Endothelial cell of umbilical vein (primary cell): ENCODE data around the gene COL23A1. TPM values are rescaled to one million over a fixed set of nuclear protein-coding genes. Genes with fewer than 3 reads are reported as not detected.

Experiments
- BruUV-seq: library from RNA; stranded (reverse); fragments of 400-500 nt; replicated peaks from 2 replicates; lab custom pipeline; 2021; lab: Mats Ljungman, UMichigan
- CTCF ChIA-PET: fragments of 300-600, 350-600 bp; sonication (Branson Sonifier 250); formaldehyde crosslinking; loops from one replicate; lab custom pipeline; 2021; ENCODE audit warnings: antibody characterized with exemption, inconsistent platforms; lab: Charles Lee
- POLR2A ChIA-PET: fragments of 300-600, 350-600 bp; sonication (Branson Sonifier 250); formaldehyde crosslinking; loops from one replicate; lab custom pipeline; 2021; ENCODE audit warnings: antibody characterized with exemption, inconsistent platforms; lab: Charles Lee
- DNase-seq: peaks from one replicate; pipeline ENCODE4 v3.0.0-alpha.2; 2011; ENCODE audit warnings: low read depth, low spot score
- FAIRE-seq: peaks from 2 replicates; lab custom pipeline; 2011; peaks lifted over from hg19 to GRCh38; lab: Jason Lieb, UNC
- H2AFZ ChIP-seq: 2 replicates; pipeline ENCODE4 v1.6.0; 2012; ENCODE audit warnings: low read depth, low read length, control low read depth, inconsistent platforms
- H3K27ac ChIP-seq: 2 replicates; pipeline ENCODE4 v1.5.1; 2011; ENCODE audit warnings: low read depth, mild to moderate bottlenecking, control low read depth, low read length, moderate library complexity; ENCODE audit not compliant: insufficient read depth
- H3K27me3 ChIP-seq, 2 experiments: 2 replicates each; pipeline versions ENCODE4 v1.6.0 to v1.6.1; 2011; ENCODE audit warnings: low read length in 2 of 2, mixed read lengths in 1 of 2; ENCODE audit not compliant: control insufficient read depth in 2 of 2, insufficient read depth in 2 of 2
- H3K36me3 ChIP-seq, 2 experiments: 2 replicates in 1 of 2; 3 replicates in 1 of 2; pipeline ENCODE4 v1.5.1; 2011; ENCODE audit warnings: low read length in 2 of 2, mild to moderate bottlenecking in 1 of 2, moderate library complexity in 1 of 2; ENCODE audit not compliant: control insufficient read depth in 2 of 2, insufficient read depth in 2 of 2; ENCODE audit errors: extremely low read depth in 1 of 2
- H3K4me1 ChIP-seq: 3 replicates; pipeline ENCODE4 v1.5.1; 2011; ENCODE audit warnings: mild to moderate bottlenecking, low read length; ENCODE audit not compliant: control insufficient read depth, insufficient read depth; ENCODE audit errors: extremely low read depth
- H3K4me2 ChIP-seq: 2 replicates; pipeline ENCODE4 v1.6.1; 2011; ENCODE audit warnings: low read length, control low read depth, mixed read lengths; ENCODE audit not compliant: insufficient read depth
- H3K4me3 ChIP-seq, 3 experiments: fragments of 200-600 bp in 1 of 3; sonication (generic), shearing (Covaris generic) in 1 of 3; replicated peaks in 1 of 3; 2 replicates each; pipeline ENCODE4 v1.5.1; 2011 to 2016; ENCODE audit warnings: control low read depth in 3 of 3, low read length in 3 of 3, mild to moderate bottlenecking in 2 of 3, inconsistent platforms in 1 of 3, low read depth in 1 of 3, moderate library complexity in 1 of 3; ENCODE audit not compliant: insufficient read depth in 1 of 3
- H3K79me2 ChIP-seq: 2 replicates; pipeline ENCODE4 v1.6.0; 2012; ENCODE audit warnings: low read length, inconsistent platforms; ENCODE audit not compliant: control insufficient read depth, insufficient read depth
- H3K9ac ChIP-seq: replicated peaks from 2 replicates; pipeline ENCODE3; 2011; ENCODE audit warnings: low read length, control low read depth; ENCODE audit not compliant: insufficient read depth; ENCODE audit errors: extremely low read depth
- H3K9me1 ChIP-seq: replicated peaks from 3 replicates; pipeline ENCODE4 v1.6.0; 2011; ENCODE audit warnings: mild to moderate bottlenecking, low read length; ENCODE audit not compliant: control insufficient read depth, insufficient read depth; ENCODE audit errors: extremely low read depth
- H3K9me3 ChIP-seq: replicated peaks from 2 replicates; pipeline ENCODE4 v1.5.1; 2012; ENCODE audit warnings: low read length, inconsistent platforms; ENCODE audit not compliant: control insufficient read depth, insufficient read depth
- H4K20me1 ChIP-seq: replicated peaks from 2 replicates; pipeline ENCODE3; 2011; ENCODE audit warnings: mild to moderate bottlenecking, low read length; ENCODE audit not compliant: control insufficient read depth, insufficient read depth; ENCODE audit errors: extremely low read depth
- CTCF ChIP-seq, 2 donors: IDR thresholded peaks; 1 replicate in 1 of 2; 2 replicates in 1 of 2; pipeline ENCODE4 v1.5.1; 2011; ENCODE audit warnings: low read length in 2 of 2, mild to moderate bottlenecking in 2 of 2, moderate library complexity in 2 of 2, control low read depth in 1 of 2, inconsistent platforms in 1 of 2, low read depth in 1 of 2; ENCODE audit not compliant: insufficient read depth in 1 of 2; ENCODE audit errors: extremely low read depth in 1 of 2
- EZH2 ChIP-seq: IDR thresholded peaks from 2 replicates; pipeline ENCODE4 v1.6.1; 2012; ENCODE audit warnings: borderline replicate concordance, low read depth, mild to moderate bottlenecking, moderate library complexity, low read length, inconsistent platforms; ENCODE audit not compliant: severe bottlenecking
- FOS ChIP-seq: IDR thresholded peaks from 2 replicates; pipeline ENCODE4 v1.6.1; 2011; ENCODE audit warnings: mild to moderate bottlenecking, low read length, moderate library complexity, borderline replicate concordance; ENCODE audit not compliant: insufficient read depth
- GATA2 ChIP-seq: IDR thresholded peaks from 2 replicates; pipeline ENCODE4 v1.7.0; 2011; ENCODE audit warnings: low read depth, mild to moderate bottlenecking, moderate library complexity, mixed read lengths, low read length; ENCODE audit not compliant: insufficient read length, insufficient read depth
- JUN ChIP-seq: IDR thresholded peaks from 2 replicates; pipeline ENCODE4 v1.6.1; 2011; ENCODE audit warnings: borderline replicate concordance, low read depth; ENCODE audit not compliant: insufficient read length, insufficient read depth
- MAX ChIP-seq: IDR thresholded peaks from 2 replicates; pipeline ENCODE4 v1.6.1; 2011; ENCODE audit not compliant: insufficient read depth, insufficient read length
- MYC ChIP-seq: IDR thresholded peaks from one replicate; pipeline ENCODE4 v1.6.1; 2011; ENCODE audit warnings: mild to moderate bottlenecking, low read depth, low read length
- POLR2A ChIP-seq: IDR thresholded peaks from 2 replicates; pipeline ENCODE4 v1.6.1; 2012; ENCODE audit warnings: low read depth, mild to moderate bottlenecking, control low read depth, low read length
- POLR2AphosphoS5 ChIP-seq: IDR thresholded peaks from 2 replicates; pipeline ENCODE4 v1.6.1; 2012; ENCODE audit warnings: low read depth, mild to moderate bottlenecking, control low read depth, low read length, moderate library complexity; ENCODE audit not compliant: insufficient read depth
- dilution Hi-C: fragments of 300-500 bp; cut with MboI; formaldehyde crosslinking; loops from one replicate; pipeline ENCODE4 v1.15.0; 2019; ENCODE audit warnings: low sequenced_read_pairs; ENCODE audit not compliant: extremely low pct_ligation_motif_present
- intact Hi-C: fragments of 100-400 bp; cut with micrococcal nuclease; formaldehyde crosslinking; loops from one replicate; pipeline ENCODE4 v1.10.0; 2022
- polyA plus RNA-seq, 4 experiments: library from polyadenylated mRNA; depleted of rRNA in 3 of 4; stranded (reverse) in 3 of 4; unstranded in 1 of 4; fragments of >200 nt; gene quantifications; 2 replicates each; pipeline versions ENCODE4 v1.2.1 to v1.2.3, GENCODE V29; 2011 to 2012; ENCODE audit warnings: missing spikeins in 1 of 4
- total RNA-seq: library from RNA; stranded (reverse); gene quantifications from 2 replicates; pipeline ENCODE4 v1.2.3, GENCODE V29; 2021

COL23A1 gene
- total and polyA plus RNA-seq, 2 donors (not counting 3 experiments of a cell fraction or from before 2014, with no cell fraction given): not detected

GRCh38 chr5:178612299-178612698, 22.1 kb upstream of the COL23A1 start:
- Histone ChIP-seq H3K4me3 (no peak overlapping the region), H3K27me3 (no peaks in the 10 kb centered on the region), H3K27ac (no peak overlapping the region), H3K79me2 (no peaks in the 10 kb centered on the region), H3K9me3 (no peaks in the 10 kb centered on the region), H3K4me2 (no peak overlapping the region), H3K4me1 (no peaks in the 10 kb centered on the region), H3K36me3 (peaks cover 5 to 18% of the 10 kb centered on the region in 2 experiments), H2AFZ (no peak overlapping the region), H4K20me1 (peaks cover 3% of the 10 kb centered on the region), H3K9me1 (no peaks in the 10 kb centered on the region), H3K9ac (no peak overlapping the region)
- ChIA-PET POLR2A (no interaction called here), CTCF (interaction anchor here (1.0 to 2.1 kb wide), 4 partner anchors 12 to 881 kb away, joined by 3 to 5 read pairs (median 4); partner anchors contain the start of gene COL23A1)
- dilution Hi-C loops: no loop called here
- DNase-seq: no peak
- intact Hi-C loops: no loop called here
- TF ChIP-seq POLR2A (no peak), MAX (no peak), EZH2 (no peak), POLR2AphosphoS5 (no peak), FOS (no peak), CTCF (IDR thresholded peaks at IDR 0.05; ENCODE audit: extremely low read depth in 1 of 2, insufficient read depth in 1 of 2, low read depth in 1 of 2, low read length in 2 of 2) (no peak), JUN (no peak), MYC (no peak), GATA2 (no peak)
- BruUV-seq: no TSS peak
- FAIRE-seq: no peak
